Heart left ventricle (tissue), 16 donors: ENCODE measurements around the gene SPOCK1. TPM values are rescaled to one million over a fixed set of nuclear protein-coding genes. Genes with fewer than 3 reads are reported as not detected.

ENCODE experiments used
- ATAC-seq, 4 donors: fragments of 200-7000 bp; cut with Tn5 transposase; one replicate each; pipeline ENCODE4 v1.9.1; 2020 to 2022; ENCODE audit warnings: moderate library complexity in 4 of 4, mild to moderate bottlenecking in 3 of 4, moderate number of reproducible peaks in 1 of 4
- DNase-seq, 5 donors: peaks; one replicate each; pipeline ENCODE4 v3.0.0-alpha.2; 2020
- H3K27ac ChIP-seq, 12 donors: fragments of 200-600 bp; sonication (generic) in 4 of 12; one replicate each; pipeline versions ENCODE4 v1.5.0 to v1.8.0; 2016 to 2022; ENCODE audit warnings: mild to moderate bottlenecking in 2 of 12
- H3K27me3 ChIP-seq, 9 donors: fragments of 200-600 bp; sonication (generic) in 2 of 9; one replicate each; pipeline versions ENCODE4 v1.5.1 to v1.8.0; 2016 to 2022; ENCODE audit warnings: mild to moderate bottlenecking in 3 of 9
- H3K36me3 ChIP-seq, 9 donors: fragments of 200-600 bp; sonication (generic) in 2 of 9; one replicate each; pipeline versions ENCODE4 v1.5.0 to v1.8.0; 2018 to 2022; ENCODE audit warnings: mild to moderate bottlenecking in 2 of 9
- H3K4me1 ChIP-seq, 12 donors: fragments of 200-600 bp; sonication (generic) in 4 of 12; one replicate each; pipeline versions ENCODE4 v1.5.0 to v1.8.0; 2016 to 2022; ENCODE audit warnings: mild to moderate bottlenecking in 3 of 12
- H3K4me3 ChIP-seq, 12 donors: fragments of 200-600 bp; sonication (generic) in 4 of 12; one replicate each; pipeline versions ENCODE4 v1.5.0 to v1.8.0; 2017 to 2022; ENCODE audit warnings: mild to moderate bottlenecking in 9 of 12, moderate library complexity in 4 of 12
- H3K9me3 ChIP-seq, 12 donors: fragments of 200-600 bp; sonication (generic) in 4 of 12; one replicate each; pipeline versions ENCODE4 v1.5.0 to v1.8.0; 2016 to 2022; ENCODE audit warnings: mild to moderate bottlenecking in 1 of 12
- POLR2A ChIP-seq, 2 donors: fragments of 450-650 bp; IDR thresholded peaks; one replicate each; pipeline ENCODE4 v1.6.1; 2017; ENCODE audit warnings: antibody characterized with exemption in 2 of 2, mild to moderate bottlenecking in 2 of 2, moderate library complexity in 2 of 2
- WGBS, 4 donors: extraction: QIAGEN DNeasy Blood & Tissue Kit in 2 of 4; methylation state at CpG; one replicate each; pipeline versions ENCODE4 v1.1.5 to v1.1.7; 2013 to 2018; 5-methylcytosine and 5-hydroxymethylcytosine counted together
- intact Hi-C, 10 donors: fragments of 100-400 bp; cut with DNase I; formaldehyde crosslinking; loops; one replicate each; pipeline versions ENCODE4 v1.11.1 to v1.14.2; 2022
- polyA plus RNA-seq, 2 donors: library from polyadenylated mRNA; stranded (reverse); fragments of 200-250 nt; gene quantifications; one replicate each; pipeline ENCODE4 v1.2.3, GENCODE V29; 2013
- total RNA-seq, 9 donors: library from RNA; depleted of rRNA in 2 of 9; stranded (reverse); fragments of >200 nt in 2 of 9; fragmentation: NEBNext Ultra II Directional in 3 of 9; extraction: Animal tissue kit (Norgen Biotek cat#: 25700) in 3 of 9; gene quantifications; one replicate each; pipeline versions ENCODE4 v1.1.0 to v1.2.4, GENCODE V29; 2016 to 2023
- TF ChIP-seq, protein P1 (sequence below), 12 donors: fragments of 200-600 bp; sonication (generic) in 4 of 12; IDR thresholded peaks; one replicate each; pipeline versions ENCODE4 v1.5.0 to v1.8.0; 2018 to 2022; ENCODE audit warnings: antibody characterized with exemption in 12 of 12, mild to moderate bottlenecking in 5 of 12
- donor health status: ischemic (EF 13 %, LVEDD 7.1; RV severe dilation, severe dysfunction).
- donor health status: healthy with polysubstance abuse.
- donor health status: DM: no; HTN: yes; CAD: no.
- donor health status: DM: no; HTN: no; CAD: no.
- donor health status: ischemic (EF 25% LVEDD 6.9; RV normal size, moderate dysfunction).
- donor health status: ischemic (EF 25% LVEDD 5.7; RV mildly dilated, moderate dysfunction).
- donor health status: healthy.
- donor health status: DM: yes; HTN: yes; CAD: no.
- donor health status: ischemic (EF 35%, LVEDD 5.7; RV mildly dilated, moderate dysfunction).
- donor health status: nonischemic (EF 11% LVEDD 7.7; RV severe dilation, severe dysfunction).
- donor health status: DM: yes; HTN: yes; CAD: no.
- donor health status: PGD.
- donor health status: ischemic (EF 29% LVEDD 5.4; RV normal size, mild dysfunction).
- donor health status: nonischemic (EF 23%, LVEDD 6.1; RV moderate dilation, normal function).

Gene SPOCK1
- total and polyA plus RNA-seq, 11 donors: 7.8 to 51.2 (median 19.9) TPM

- WGBS, 4 donors: 62 to 88% (median 73%) methylated on average over 1 of the region's 1 CpG
- peak in 3 of 4 donors; percentile 26 to 69 (median 47) for ATAC-seq
- intact Hi-C loops: no loop called here
- DNase-seq: no peak
- peaks cover 0 to 15% (median 3%) of the 10 kb centered on the region in 12 donors for H3K9me3 ChIP-seq
- no peaks in the 10 kb centered on the region for H3K27me3 ChIP-seq
- no peak overlapping the region for H3K27ac ChIP-seq
- no peak for TF ChIP-seq POLR2A (IDR thresholded peaks at IDR 0.05)
- TF ChIP-seq, protein P1, sequence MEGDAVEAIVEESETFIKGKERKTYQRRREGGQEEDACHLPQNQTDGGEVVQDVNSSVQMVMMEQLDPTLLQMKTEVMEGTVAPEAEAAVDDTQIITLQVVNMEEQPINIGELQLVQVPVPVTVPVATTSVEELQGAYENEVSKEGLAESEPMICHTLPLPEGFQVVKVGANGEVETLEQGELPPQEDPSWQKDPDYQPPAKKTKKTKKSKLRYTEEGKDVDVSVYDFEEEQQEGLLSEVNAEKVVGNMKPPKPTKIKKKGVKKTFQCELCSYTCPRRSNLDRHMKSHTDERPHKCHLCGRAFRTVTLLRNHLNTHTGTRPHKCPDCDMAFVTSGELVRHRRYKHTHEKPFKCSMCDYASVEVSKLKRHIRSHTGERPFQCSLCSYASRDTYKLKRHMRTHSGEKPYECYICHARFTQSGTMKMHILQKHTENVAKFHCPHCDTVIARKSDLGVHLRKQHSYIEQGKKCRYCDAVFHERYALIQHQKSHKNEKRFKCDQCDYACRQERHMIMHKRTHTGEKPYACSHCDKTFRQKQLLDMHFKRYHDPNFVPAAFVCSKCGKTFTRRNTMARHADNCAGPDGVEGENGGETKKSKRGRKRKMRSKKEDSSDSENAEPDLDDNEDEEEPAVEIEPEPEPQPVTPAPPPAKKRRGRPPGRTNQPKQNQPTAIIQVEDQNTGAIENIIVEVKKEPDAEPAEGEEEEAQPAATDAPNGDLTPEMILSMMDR (IDR thresholded peaks at IDR 0.05): no peak
- H3K36me3 ChIP-seq: no peaks in the 10 kb centered on the region
- no peaks in the 10 kb centered on the region for H3K4me1 ChIP-seq
- H3K4me3 ChIP-seq: no peak overlapping the region
Observed at GRCh38 chr5:137389042-137389441, 110.1 kb downstream of the SPOCK1 start.

- Histone ChIP-seq H3K4me1 (no peaks in the 10 kb centered on the region), H3K4me3 (no peak overlapping the region), H3K9me3 (peaks cover 0 to 21% (median 3%) of the 10 kb centered on the region in 12 donors), H3K27me3 (no peaks in the 10 kb centered on the region), H3K36me3 (no peaks in the 10 kb centered on the region), H3K27ac (no peak overlapping the region)
- no peak for DNase-seq
- ATAC-seq: no peak
- 73 to 92% (median 88%) methylated on average over 1 of the region's 1 CpG for WGBS, 4 donors
- TF ChIP-seq, protein P1 (IDR thresholded peaks at IDR 0.05): no peak
- TF ChIP-seq POLR2A (IDR thresholded peaks at IDR 0.05): no peak
- intact Hi-C loops: no loop called here
Observed at GRCh38 chr5:137385064-137385463, 114.1 kb downstream of the SPOCK1 start.

DNA sequence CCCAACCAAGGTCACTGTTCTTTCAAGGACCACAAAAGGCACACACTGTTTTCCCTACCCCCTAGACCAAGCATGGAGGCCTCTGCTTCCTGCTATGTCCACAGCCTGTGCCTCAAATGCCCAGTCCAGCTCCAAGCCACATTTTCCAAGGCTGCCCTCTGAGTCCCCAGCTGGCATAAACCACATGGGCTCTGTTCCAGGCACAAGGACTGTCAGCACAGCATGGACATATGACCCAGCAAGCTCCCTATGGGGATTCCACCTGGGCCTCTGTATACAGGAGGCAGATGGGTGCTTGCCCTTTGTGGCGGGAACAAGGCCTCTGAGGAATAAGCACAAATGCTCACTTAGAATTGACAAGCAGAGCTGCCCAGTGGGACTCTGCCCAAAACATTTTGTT lies 115.2 kb downstream of the SPOCK1 start:
- intact Hi-C loops: no loop called here
- Histone ChIP-seq H3K36me3 (no peaks in the 10 kb centered on the region), H3K27me3 (no peaks in the 10 kb centered on the region), H3K4me1 (no peaks in the 10 kb centered on the region), H3K9me3 (peaks cover 0 to 21% (median 3%) of the 10 kb centered on the region in 12 donors), H3K4me3 (no peak overlapping the region), H3K27ac (no peak overlapping the region)
- TF ChIP-seq POLR2A (IDR thresholded peaks at IDR 0.05): no peak
- TF ChIP-seq, protein P1 (IDR thresholded peaks at IDR 0.05): no peak
- ATAC-seq (no peak), DNase-seq (no peak)
- WGBS, 4 donors: 88 to 98% (median 91%) methylated on average over 1 of the region's 1 CpG

DNA sequence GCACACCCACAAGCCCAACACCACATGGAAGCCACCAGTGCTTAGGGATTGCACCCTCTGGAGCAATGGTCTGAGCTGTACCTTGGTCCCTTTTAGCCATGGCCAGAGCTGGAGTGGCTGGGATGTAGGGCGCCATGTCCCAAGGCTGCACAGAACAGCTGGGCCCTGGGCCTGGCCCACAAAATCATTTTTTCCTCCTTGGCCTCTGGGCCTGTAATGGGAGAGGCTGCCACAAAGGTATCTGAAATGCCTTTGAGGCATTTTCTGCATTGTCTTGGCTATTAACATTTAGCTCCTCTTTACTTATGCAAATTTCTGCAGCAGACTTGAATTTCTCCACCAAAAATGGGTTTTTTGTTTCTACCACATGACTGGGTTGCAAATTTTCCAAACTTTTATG lies 117.6 kb downstream of the SPOCK1 start:
- TF ChIP-seq, protein P1 (IDR thresholded peaks at IDR 0.05): no peak
- no peak for TF ChIP-seq POLR2A (IDR thresholded peaks at IDR 0.05)
- no peak overlapping the region for H3K4me3 ChIP-seq
- H3K27me3 ChIP-seq: no peaks in the 10 kb centered on the region
- DNase-seq (no peak), ATAC-seq (no peak)
- H3K36me3 ChIP-seq: no peaks in the 10 kb centered on the region
- H3K27ac ChIP-seq: no peak overlapping the region
- H3K9me3 ChIP-seq: peaks cover 0 to 20% (median 3%) of the 10 kb centered on the region in 12 donors
- intact Hi-C loops: no loop called here
- 86 to 100% (median 94%) methylated on average over 1 of the region's 1 CpG for WGBS, 4 donors
- peaks cover 0 to under 1% (median 0%) of the 10 kb centered on the region in 12 donors for H3K4me1 ChIP-seq
